ENCODE measurements around the gene PITX2.

Gene PITX2

DNA sequence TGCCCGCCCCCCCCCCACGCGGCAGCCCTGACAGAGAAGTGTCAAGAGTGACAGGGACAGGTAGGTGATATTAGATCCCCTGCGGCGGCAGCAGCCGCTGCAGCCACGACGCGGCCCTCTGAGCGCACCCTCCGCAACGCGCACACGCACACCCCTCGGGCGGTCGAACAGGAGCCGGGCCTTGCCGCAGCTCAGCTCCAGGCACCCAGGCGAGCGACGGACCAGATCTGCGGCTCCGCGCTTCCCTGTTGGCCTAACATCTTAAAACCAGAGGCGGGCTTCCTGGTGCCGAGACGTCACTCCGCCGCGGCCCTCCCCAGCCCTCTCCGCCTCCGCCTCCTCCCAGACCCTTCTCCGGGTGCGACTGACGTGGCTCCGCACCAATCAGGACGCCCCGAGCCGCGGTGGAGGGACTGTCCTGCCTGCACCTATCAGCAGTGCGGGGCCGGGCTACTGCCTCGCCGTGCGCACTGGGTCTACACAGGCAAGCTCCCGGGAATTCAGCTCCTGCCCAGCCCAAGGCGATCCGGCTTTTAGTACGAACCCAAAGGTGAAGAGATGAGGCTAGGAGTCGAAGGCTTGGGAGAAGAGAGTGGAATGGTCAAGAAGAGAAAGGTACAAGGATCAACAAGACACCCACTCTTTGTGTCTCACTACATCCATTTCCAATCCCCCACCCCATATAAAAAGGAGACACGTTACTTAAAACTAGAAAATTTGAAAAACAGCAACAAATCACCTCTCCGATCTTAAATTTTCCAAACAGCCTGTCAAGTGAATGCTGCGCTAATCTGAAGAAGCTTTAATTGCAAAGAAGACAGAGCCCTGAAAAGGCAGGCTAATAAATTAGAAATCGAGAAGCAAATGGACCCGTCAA, at the start of gene PITX2:
Gene PITX2 (minus strand): TSS at position 237 of the 877 bp plus-strand sequence. CDS start 617 bp downstream, outside the sequence.
- DNase-seq (ENCODE audit: insufficient read length, low spot score), result peak; percentile 70
- no peak for TF ChIP-seq CTCF (IDR thresholded peaks at IDR 0.05; ENCODE audit: insufficient read depth, missing control alignments)
- no peak for FAIRE-seq

DNA sequence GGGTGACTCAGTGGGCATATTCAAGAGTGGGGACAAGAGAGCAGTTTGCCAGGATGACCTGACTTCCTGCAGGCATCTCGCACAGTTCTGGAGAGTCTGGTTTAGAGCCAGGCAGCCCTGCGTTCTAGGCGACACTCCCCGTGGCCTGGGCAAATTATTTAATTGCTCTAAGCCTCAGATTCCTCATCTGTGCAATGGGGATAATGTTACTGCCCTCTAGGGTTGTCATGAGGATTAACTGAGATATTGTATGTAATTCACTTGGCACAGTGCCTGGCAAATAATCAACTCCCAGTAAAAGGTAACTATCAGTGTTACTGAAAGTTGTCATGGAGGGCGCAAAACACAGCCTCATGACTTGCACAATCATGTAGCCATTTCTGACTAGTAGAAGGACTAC, 48.8 kb upstream of the PITX2 start:
- no peak for FAIRE-seq
- DNase-seq (ENCODE audit: insufficient read length, low spot score), result no peak
- TF ChIP-seq CTCF (IDR thresholded peaks at IDR 0.05; ENCODE audit: insufficient read depth, missing control alignments), result no peak

GRCh38 chr4:110669663-110670062, 46.8 kb upstream of the PITX2 start:
- no peak for FAIRE-seq
- no peak for DNase-seq (ENCODE audit: insufficient read length, low spot score)
- TF ChIP-seq CTCF (IDR thresholded peaks at IDR 0.05; ENCODE audit: insufficient read depth, missing control alignments), result no peak

DNA sequence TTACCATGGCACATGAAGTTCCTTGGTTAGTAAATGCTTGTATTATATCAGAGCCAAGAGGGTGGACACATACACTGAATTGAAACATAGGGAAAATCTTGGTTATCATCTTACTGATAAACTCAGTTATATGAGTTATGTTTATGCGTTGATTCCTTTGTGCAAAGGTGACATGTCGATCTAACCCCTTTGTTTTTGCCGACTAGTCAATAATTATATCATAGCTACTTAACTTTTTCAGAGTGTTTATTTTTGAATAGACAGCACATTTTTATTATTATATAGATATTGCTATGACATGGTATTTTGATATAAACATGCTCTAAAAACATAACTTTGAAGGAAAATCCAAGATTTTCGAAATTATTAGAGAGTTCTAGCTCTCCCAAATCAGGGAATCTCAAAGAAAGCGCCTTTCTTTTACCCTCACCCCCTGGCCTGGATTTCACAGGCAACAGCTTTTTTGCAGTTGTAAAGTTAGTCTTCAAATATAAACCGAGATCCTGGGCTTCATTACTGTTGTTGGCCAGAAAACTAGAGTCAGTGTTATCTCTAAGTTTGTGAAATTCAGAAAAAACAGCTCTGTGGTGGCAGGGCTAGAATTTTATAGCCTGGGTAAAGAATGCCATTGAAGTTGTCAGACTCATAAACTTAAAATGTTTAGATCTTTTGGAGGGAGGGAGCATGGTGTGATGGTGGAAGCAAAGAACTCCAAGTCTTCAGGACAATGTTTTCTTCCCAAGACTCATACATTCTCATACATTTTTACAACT, 45.8 kb upstream of the PITX2 start:
- TF ChIP-seq CTCF (IDR thresholded peaks at IDR 0.05; ENCODE audit: insufficient read depth, missing control alignments), result no peak
- DNase-seq (ENCODE audit: insufficient read length, low spot score), result no peak
- no peak for FAIRE-seq

GRCh38 chr4:110667670-110668069, 44.8 kb upstream of the PITX2 start:
- DNase-seq (ENCODE audit: insufficient read length, low spot score) (no peak), FAIRE-seq (no peak)
- TF ChIP-seq CTCF (IDR thresholded peaks at IDR 0.05; ENCODE audit: insufficient read depth, missing control alignments), result no peak

GRCh38 chr4:110666030-110666429, 43.2 kb upstream of the PITX2 start:
- FAIRE-seq, result no peak
- DNase-seq (ENCODE audit: insufficient read length, low spot score), result no peak
- no peak for TF ChIP-seq CTCF (IDR thresholded peaks at IDR 0.05; ENCODE audit: insufficient read depth, missing control alignments)
